Activated T-helper 2 cell treated with anti-CD3 and anti-CD28 coated beads, Interferon-gamma antibody, Interleukin-2, Interleukin-4, amounts not matched to agents 10 μg/mL and 5 μg/mL and 100 μg/mL, durations not matched to agents 14 hours and 24 hours and 36 hours (primary cell): ENCODE results near the gene PARD3. TPM values are rescaled to one million over a fixed set of nuclear protein-coding genes. Genes with fewer than 3 reads are reported as not detected.
A peak's percentile ranks its signal among the peaks of the same experiment; 100 is the strongest.

Experiments
- DNase-seq: peaks from one replicate; pipeline ENCODE4 v3.0.0; 2021; ENCODE audit warnings: low spot score
- H3K27ac Mint-ChIP-seq: one replicate; pipeline ENCODE4 v1.8.0; 2021; ENCODE audit warnings: mixed read lengths
- H3K27me3 Mint-ChIP-seq: one replicate; pipeline ENCODE4 v1.8.0; 2021; ENCODE audit warnings: low read depth, mixed read lengths
- H3K36me3 Mint-ChIP-seq: one replicate; pipeline ENCODE4 v1.8.0; 2021; ENCODE audit warnings: low read depth, mixed read lengths
- H3K4me1 Mint-ChIP-seq: one replicate; pipeline ENCODE4 v1.8.0; 2021; ENCODE audit warnings: low read depth, mixed read lengths
- H3K4me3 Mint-ChIP-seq: one replicate; pipeline ENCODE4 v1.8.0; 2021; ENCODE audit warnings: low read depth, mild to moderate bottlenecking, moderate library complexity, mixed read lengths
- H3K9me3 Mint-ChIP-seq: one replicate; pipeline ENCODE4 v1.8.0; 2021; ENCODE audit warnings: mixed read lengths
- intact Hi-C: fragments of 100-400 bp; cut with micrococcal nuclease; formaldehyde crosslinking; loops from one replicate; pipeline ENCODE4 v1.15.1; 2023
- total RNA-seq: library from RNA; stranded (reverse); gene quantifications from 2 replicates; pipeline ENCODE4 v1.2.3, GENCODE V29; 2022

PARD3 gene
- total RNA-seq, 1 donor from 2014 or later: 1.4 TPM

GRCh38 chr10:34134602-34135001 is 680.5 kb downstream of the PARD3 start:
- DNase-seq: no peak
- Mint-ChIP-seq H3K36me3 (no peaks in the 10 kb centered on the region), H3K27me3 (peaks cover 15% of the 10 kb centered on the region), H3K4me3 (no peak overlapping the region), H3K27ac (no peak overlapping the region), H3K9me3 (no peaks in the 10 kb centered on the region), H3K4me1 (no peaks in the 10 kb centered on the region)
- intact Hi-C loops: no loop called here

- peaks cover 11% of the 10 kb centered on the region for H3K27me3 Mint-ChIP-seq
- intact Hi-C loops: no loop called here
- no peak overlapping the region for H3K4me3 Mint-ChIP-seq
- H3K4me1 Mint-ChIP-seq: no peaks in the 10 kb centered on the region
- no peak overlapping the region for H3K27ac Mint-ChIP-seq
- no peaks in the 10 kb centered on the region for H3K36me3 Mint-ChIP-seq
- no peaks in the 10 kb centered on the region for H3K9me3 Mint-ChIP-seq
- no peak for DNase-seq
Observed at GRCh38 chr10:34133406-34133805, 681.7 kb downstream of the PARD3 start.

GRCh38 chr10:34131152-34131551 is 683.9 kb downstream of the PARD3 start:
- Mint-ChIP-seq H3K9me3 (no peaks in the 10 kb centered on the region), H3K4me1 (no peaks in the 10 kb centered on the region), H3K36me3 (no peaks in the 10 kb centered on the region), H3K27me3 (peaks cover 15% of the 10 kb centered on the region), H3K27ac (no peak overlapping the region), H3K4me3 (no peak overlapping the region)
- DNase-seq: no peak
- intact Hi-C loops: no loop called here

GRCh38 chr10:34127676-34128075 is 687.4 kb downstream of the PARD3 start:
- H3K36me3 Mint-ChIP-seq: no peaks in the 10 kb centered on the region

GRCh38 chr10:34126371-34127151 is 688.5 kb downstream of the PARD3 start:
- DNase-seq: no peak
- Mint-ChIP-seq H3K27ac (no peak overlapping the region), H3K36me3 (no peaks in the 10 kb centered on the region), H3K27me3 (peaks cover 6% of the 10 kb centered on the region), H3K9me3 (no peaks in the 10 kb centered on the region), H3K4me1 (peaks cover 19% of the 10 kb centered on the region), H3K4me3 (no peak overlapping the region)
- intact Hi-C loops: no loop called here

More at GRCh38 chr10:34127676-34128075, 687.4 kb downstream of the PARD3 start:
- intact Hi-C loops: no loop called here
- peaks cover 8% of the 10 kb centered on the region for H3K4me1 Mint-ChIP-seq
- H3K4me3 Mint-ChIP-seq: no peak overlapping the region
- H3K27ac Mint-ChIP-seq: no peak overlapping the region
- H3K9me3 Mint-ChIP-seq: no peaks in the 10 kb centered on the region
- peaks cover 6% of the 10 kb centered on the region for H3K27me3 Mint-ChIP-seq
- DNase-seq: no peak

- Mint-ChIP-seq H3K9me3 (no peaks in the 10 kb centered on the region), H3K27me3 (peaks cover 6% of the 10 kb centered on the region), H3K4me1 (peaks cover 24% of the 10 kb centered on the region), H3K27ac (no peak overlapping the region), H3K36me3 (no peaks in the 10 kb centered on the region), H3K4me3 (no peak overlapping the region)
- intact Hi-C loops: no loop called here
- DNase-seq: no peak
Observed at GRCh38 chr10:34125702-34126101, 689.4 kb downstream of the PARD3 start.

GRCh38 chr10:34124522-34125035 is 690.5 kb downstream of the PARD3 start:
- no peak for DNase-seq
- no peaks in the 10 kb centered on the region for H3K9me3 Mint-ChIP-seq
- intact Hi-C loops: no loop called here

GRCh38 chr10:34121781-34122622 is 693.1 kb downstream of the PARD3 start:
- intact Hi-C loops: loop anchor here (2.0 kb wide), 1 partner anchor 25 kb away; no protein-coding TSS in a partner anchor
- no peak for DNase-seq
- Mint-ChIP-seq H3K4me3 (no peak overlapping the region), H3K4me1 (peaks cover 24% of the 10 kb centered on the region), H3K36me3 (no peaks in the 10 kb centered on the region), H3K27ac (peak overlapping the region; percentile 40), H3K9me3 (no peaks in the 10 kb centered on the region), H3K27me3 (no peaks in the 10 kb centered on the region)

More at GRCh38 chr10:34124522-34125035, 690.5 kb downstream of the PARD3 start:
- no peaks in the 10 kb centered on the region for H3K36me3 Mint-ChIP-seq
- H3K4me3 Mint-ChIP-seq: no peak overlapping the region
- peak overlapping the region; percentile 17 for H3K27ac Mint-ChIP-seq
- H3K27me3 Mint-ChIP-seq: peaks cover 4% of the 10 kb centered on the region
- peaks cover 24% of the 10 kb centered on the region for H3K4me1 Mint-ChIP-seq

- H3K4me3 Mint-ChIP-seq: no peak overlapping the region
- no peak overlapping the region for H3K27ac Mint-ChIP-seq
- no peaks in the 10 kb centered on the region for H3K27me3 Mint-ChIP-seq
- peaks cover 24% of the 10 kb centered on the region for H3K4me1 Mint-ChIP-seq
- intact Hi-C loops: no loop called here
- H3K36me3 Mint-ChIP-seq: no peaks in the 10 kb centered on the region
- no peaks in the 10 kb centered on the region for H3K9me3 Mint-ChIP-seq
- no peak for DNase-seq
Observed at GRCh38 chr10:34121125-34121753, 693.9 kb downstream of the PARD3 start.

GRCh38 chr10:34119456-34119855 is 695.6 kb downstream of the PARD3 start:
- H3K4me3 Mint-ChIP-seq: no peak overlapping the region
- no peak overlapping the region for H3K27ac Mint-ChIP-seq
- no peaks in the 10 kb centered on the region for H3K36me3 Mint-ChIP-seq
- intact Hi-C loops: no loop called here
- no peaks in the 10 kb centered on the region for H3K27me3 Mint-ChIP-seq
- H3K9me3 Mint-ChIP-seq: no peaks in the 10 kb centered on the region
- no peak for DNase-seq
- peaks cover 21% of the 10 kb centered on the region for H3K4me1 Mint-ChIP-seq

GRCh38 chr10:34116681-34117271 is 698.3 kb downstream of the PARD3 start:
- Mint-ChIP-seq H3K4me3 (no peak overlapping the region), H3K27me3 (no peaks in the 10 kb centered on the region), H3K9me3 (no peaks in the 10 kb centered on the region), H3K36me3 (no peaks in the 10 kb centered on the region), H3K4me1 (peaks cover 7% of the 10 kb centered on the region), H3K27ac (no peak overlapping the region)
- intact Hi-C loops: no loop called here
- no peak for DNase-seq

- Mint-ChIP-seq H3K4me1 (peaks cover 2% of the 10 kb centered on the region), H3K27me3 (no peaks in the 10 kb centered on the region), H3K27ac (no peak overlapping the region), H3K36me3 (no peaks in the 10 kb centered on the region), H3K4me3 (no peak overlapping the region), H3K9me3 (no peaks in the 10 kb centered on the region)
- intact Hi-C loops: no loop called here
- no peak for DNase-seq
Observed at GRCh38 chr10:34116220-34116641, 698.9 kb downstream of the PARD3 start.
